H9 (cell line): ENCODE measurements around the gene DLG2. TPM values are rescaled to one million over a fixed set of nuclear protein-coding genes. Genes with fewer than 3 reads are reported as not detected.

Experiments
- DNase-seq: peaks from one replicate; pipeline ENCODE4 v3.0.0-alpha.2; 2017
- H2AFZ ChIP-seq: one replicate; pipeline ENCODE4 v1.6.1; 2013; ENCODE audit warnings: mild to moderate bottlenecking, low read length, control low read depth, moderate library complexity
- H2AK5ac ChIP-seq: 2 replicates; pipeline ENCODE4 v1.6.1; 2013; ENCODE audit warnings: low read length, control low read depth, mixed read lengths; ENCODE audit not compliant: insufficient read length
- H2BK120ac ChIP-seq: one replicate; pipeline ENCODE4 v1.6.1; 2013; ENCODE audit warnings: low read depth, mild to moderate bottlenecking, low read length, control low read depth, inconsistent platforms; ENCODE audit not compliant: poor library complexity, severe bottlenecking
- H2BK12ac ChIP-seq: 2 replicates; pipeline ENCODE4 v1.6.1; 2013; ENCODE audit warnings: low read length, control low read depth, mixed read lengths, low read depth; ENCODE audit not compliant: insufficient read length
- H2BK15ac ChIP-seq: 2 replicates; pipeline ENCODE4 v1.6.1; 2013; ENCODE audit warnings: low read depth, low read length, control low read depth
- H2BK20ac ChIP-seq: one replicate; pipeline ENCODE4 v1.6.1; 2013; ENCODE audit warnings: low read depth, mild to moderate bottlenecking, low read length, control low read depth, inconsistent platforms; ENCODE audit not compliant: poor library complexity, severe bottlenecking
- H2BK5ac ChIP-seq: 2 replicates; pipeline ENCODE4 v1.6.1; 2013; ENCODE audit warnings: low read length, control low read depth, mixed read lengths; ENCODE audit not compliant: insufficient read length
- H3K14ac ChIP-seq: 2 replicates; pipeline ENCODE4 v1.6.1; 2013; ENCODE audit warnings: low read length, control low read depth; ENCODE audit not compliant: insufficient read depth
- H3K18ac ChIP-seq: 2 replicates; pipeline ENCODE4 v1.6.1; 2013; ENCODE audit warnings: low read depth, mild to moderate bottlenecking, mixed read lengths, low read length, control low read depth; ENCODE audit not compliant: insufficient read length
- H3K23ac ChIP-seq: 2 replicates; pipeline ENCODE4 v1.6.1; 2013; ENCODE audit warnings: low read length, control low read depth, mixed read lengths, low read depth; ENCODE audit not compliant: insufficient read length
- H3K23me2 ChIP-seq: 2 replicates; pipeline ENCODE4 v1.6.1; 2013; ENCODE audit warnings: low read depth, mild to moderate bottlenecking, mixed read lengths, low read length, control low read depth; ENCODE audit not compliant: insufficient read length, poor library complexity, severe bottlenecking
- H3K27ac ChIP-seq: 2 replicates; pipeline ENCODE4 v1.5.1; 2013; ENCODE audit warnings: low read length, control low read depth, mixed read lengths, low read depth; ENCODE audit not compliant: insufficient read length
- H3K27me3 ChIP-seq: 2 replicates; pipeline ENCODE4 v1.6.1; 2013; ENCODE audit warnings: low read length, control low read depth, inconsistent platforms; ENCODE audit not compliant: insufficient read depth
- H3K4ac ChIP-seq: 2 replicates; pipeline ENCODE4 v1.6.1; 2013; ENCODE audit warnings: low read depth, mild to moderate bottlenecking, control low read depth, inconsistent platforms, low read length, moderate library complexity
- H3K4me1 ChIP-seq: 2 replicates; pipeline ENCODE4 v1.6.1; 2013; ENCODE audit warnings: low read length, control low read depth, inconsistent platforms; ENCODE audit not compliant: insufficient read depth
- H3K4me2 ChIP-seq: 2 replicates; pipeline ENCODE4 v1.6.1; 2013; ENCODE audit warnings: low read length, control low read depth, mixed read lengths; ENCODE audit not compliant: insufficient read length, insufficient read depth
- H3K56ac ChIP-seq: 2 replicates; pipeline ENCODE4 v1.6.1; 2013; ENCODE audit warnings: low read depth, mild to moderate bottlenecking, mixed read lengths, low read length, control low read depth; ENCODE audit not compliant: insufficient read length
- H3K79me1 ChIP-seq: 2 replicates; pipeline ENCODE4 v1.6.1; 2013; ENCODE audit warnings: low read depth, mild to moderate bottlenecking, moderate library complexity, low read length, control low read depth, inconsistent platforms; ENCODE audit not compliant: insufficient read depth, poor library complexity, severe bottlenecking
- H3K79me2 ChIP-seq: 2 replicates; pipeline ENCODE4 v1.6.1; 2013; ENCODE audit warnings: low read length, control low read depth, inconsistent platforms; ENCODE audit not compliant: insufficient read depth
- H3K9ac ChIP-seq: 2 replicates; pipeline ENCODE4 v1.6.1; 2013; ENCODE audit warnings: low read length, control low read depth, mixed read lengths; ENCODE audit not compliant: insufficient read length; ENCODE audit errors: extremely low read depth
- H3K9me3 ChIP-seq: one replicate; pipeline ENCODE4 v1.6.1; 2013; ENCODE audit warnings: low read depth, low read length, inconsistent platforms; ENCODE audit not compliant: control insufficient read depth
- H3T11ph ChIP-seq: one replicate; pipeline ENCODE4 v1.6.1; 2013; ENCODE audit warnings: mild to moderate bottlenecking, low read length, control low read depth, inconsistent platforms
- H4K20me1 ChIP-seq: one replicate; pipeline ENCODE4 v1.6.1; 2013; ENCODE audit not compliant: control insufficient read depth, insufficient read length, insufficient read depth
- H4K5ac ChIP-seq: 2 replicates; pipeline ENCODE4 v1.6.1; 2013; ENCODE audit warnings: low read depth, mild to moderate bottlenecking, mixed read lengths, low read length, control low read depth; ENCODE audit not compliant: insufficient read length
- H4K8ac ChIP-seq: replicated peaks from 2 replicates; pipeline ENCODE4 v1.6.1; 2013; ENCODE audit warnings: low read length, control low read depth, mixed read lengths, low read depth; ENCODE audit not compliant: insufficient read length
- H4K91ac ChIP-seq: 2 replicates; pipeline ENCODE4 v1.6.1; 2013; ENCODE audit warnings: low read depth, mild to moderate bottlenecking, moderate library complexity, mixed read lengths, low read length, control low read depth; ENCODE audit not compliant: insufficient read length
- H3K27ac Mint-ChIP-seq, 3 experiments: 2 replicates in 2 of 3; 3 replicates in 1 of 3; pipeline ENCODE4 v1.8.0; 2020 to 2021; ENCODE audit warnings: mixed read lengths in 3 of 3, mild to moderate bottlenecking in 1 of 3, moderate library complexity in 1 of 3
- H3K27me3 Mint-ChIP-seq: 2 replicates; pipeline ENCODE4 v1.8.0; 2021; ENCODE audit warnings: low read depth, mild to moderate bottlenecking, moderate library complexity, mixed read lengths
- H3K36me3 Mint-ChIP-seq, 3 experiments: 2 replicates in 2 of 3; 3 replicates in 1 of 3; pipeline ENCODE4 v1.8.0; 2020 to 2021; ENCODE audit warnings: low read depth in 3 of 3, mixed read lengths in 3 of 3; ENCODE audit not compliant: insufficient read depth in 1 of 3
- H3K4me1 Mint-ChIP-seq, 2 experiments: 2 replicates each; pipeline ENCODE4 v1.8.0; 2020; ENCODE audit warnings: mixed read lengths in 2 of 2
- H3K4me3 Mint-ChIP-seq, 2 experiments: 2 replicates in 1 of 2; 3 replicates in 1 of 2; pipeline ENCODE4 v1.8.0; 2020 to 2021; ENCODE audit warnings: mild to moderate bottlenecking in 2 of 2, mixed read lengths in 2 of 2, moderate library complexity in 1 of 2
- H3K9me3 Mint-ChIP-seq, 2 experiments: 2 replicates in 1 of 2; 3 replicates in 1 of 2; pipeline ENCODE4 v1.8.0; 2020; ENCODE audit warnings: mild to moderate bottlenecking in 2 of 2, mixed read lengths in 2 of 2, moderate library complexity in 1 of 2
- total RNA-seq: library from RNA; stranded (reverse); gene quantifications from 2 replicates; pipeline ENCODE4 v1.2.1, GENCODE V29; 2021
- TF ChIP-seq, protein P1 (sequence below): fragments of 200-600 bp; sonication (generic); conservative IDR thresholded peaks from 3 replicates; pipeline ENCODE4 v1.8.0; 2021; ENCODE audit warnings: antibody characterized with exemption, mild to moderate bottlenecking

The DLG2 gene
- total RNA-seq, 1 experiment from 2014 or later: 8.0 TPM

DNA sequence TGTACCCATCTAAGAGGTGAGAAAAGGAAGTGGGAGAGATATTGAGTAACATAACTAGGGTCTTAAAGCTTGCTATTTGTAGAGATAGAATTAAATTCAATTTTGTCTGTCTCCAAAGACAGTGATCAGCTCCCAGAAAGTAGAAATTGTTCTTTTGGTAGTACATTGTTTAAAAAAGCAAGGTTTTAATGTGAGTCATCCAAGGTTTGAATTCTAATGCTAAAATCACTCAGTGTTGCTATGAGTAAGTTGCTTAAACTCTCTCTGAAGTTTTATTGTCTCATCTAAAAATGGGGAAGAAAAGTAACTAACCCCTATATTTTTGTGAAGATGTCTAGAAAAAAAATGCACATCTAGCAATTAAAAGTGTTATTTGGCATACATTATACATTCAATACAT lies 1336.5 kb downstream of the DLG2 start:
- Histone ChIP-seq H2BK15ac (no peak overlapping the region), H4K20me1 (no peaks in the 10 kb centered on the region), H4K91ac (no peak overlapping the region), H2AK5ac (no peak overlapping the region), H3K27ac (no peak overlapping the region), H3K4ac (no peak overlapping the region), H3K4me1 (no peaks in the 10 kb centered on the region), H2BK5ac (no peak overlapping the region), H3K4me2 (no peak overlapping the region), H2BK120ac (no peak overlapping the region), H3K56ac (no peak overlapping the region), H3K23ac (no peak overlapping the region), H2BK20ac (no peak overlapping the region), H3K23me2 (no peaks in the 10 kb centered on the region), H3K18ac (no peak overlapping the region), H4K5ac (no peak overlapping the region), H2BK12ac (no peak overlapping the region), H3K9me3 (no peaks in the 10 kb centered on the region), H2AFZ (no peak overlapping the region), H4K8ac (no peak overlapping the region), H3K14ac (no peak overlapping the region), H3K27me3 (no peaks in the 10 kb centered on the region), H3K79me2 (no peaks in the 10 kb centered on the region), H3K9ac (no peak overlapping the region), H3T11ph (no peak overlapping the region), H3K79me1 (no peaks in the 10 kb centered on the region)
- no peak for DNase-seq
- Mint-ChIP-seq H3K27ac (no peak overlapping the region), H3K9me3 (no peaks in the 10 kb centered on the region), H3K4me1 (peaks cover 0 to 4% of the 10 kb centered on the region in 2 experiments; a peak in 2 of 4 replicates), H3K36me3 (no peaks in the 10 kb centered on the region), H3K4me3 (no peak overlapping the region), H3K27me3 (no peaks in the 10 kb centered on the region)
- TF ChIP-seq, protein P1, sequence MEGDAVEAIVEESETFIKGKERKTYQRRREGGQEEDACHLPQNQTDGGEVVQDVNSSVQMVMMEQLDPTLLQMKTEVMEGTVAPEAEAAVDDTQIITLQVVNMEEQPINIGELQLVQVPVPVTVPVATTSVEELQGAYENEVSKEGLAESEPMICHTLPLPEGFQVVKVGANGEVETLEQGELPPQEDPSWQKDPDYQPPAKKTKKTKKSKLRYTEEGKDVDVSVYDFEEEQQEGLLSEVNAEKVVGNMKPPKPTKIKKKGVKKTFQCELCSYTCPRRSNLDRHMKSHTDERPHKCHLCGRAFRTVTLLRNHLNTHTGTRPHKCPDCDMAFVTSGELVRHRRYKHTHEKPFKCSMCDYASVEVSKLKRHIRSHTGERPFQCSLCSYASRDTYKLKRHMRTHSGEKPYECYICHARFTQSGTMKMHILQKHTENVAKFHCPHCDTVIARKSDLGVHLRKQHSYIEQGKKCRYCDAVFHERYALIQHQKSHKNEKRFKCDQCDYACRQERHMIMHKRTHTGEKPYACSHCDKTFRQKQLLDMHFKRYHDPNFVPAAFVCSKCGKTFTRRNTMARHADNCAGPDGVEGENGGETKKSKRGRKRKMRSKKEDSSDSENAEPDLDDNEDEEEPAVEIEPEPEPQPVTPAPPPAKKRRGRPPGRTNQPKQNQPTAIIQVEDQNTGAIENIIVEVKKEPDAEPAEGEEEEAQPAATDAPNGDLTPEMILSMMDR: no peak
